B cell (primary cell): ENCODE data around the gene SERINC5. TPM values are rescaled to one million over a fixed set of nuclear protein-coding genes. Genes with fewer than 3 reads are reported as not detected.

Experiments used
- ATAC-seq: fragments of 200-7000 bp; cut with Tn5 transposase; one replicate; pipeline ENCODE4 v1.10.0; 2021; ENCODE audit warnings: low read depth, mild to moderate bottlenecking, moderate number of reproducible peaks, moderate library complexity
- CTCF ChIA-PET: fragments of 350-600 bp; sonication (Branson Sonifier 250); formaldehyde crosslinking; loops from one replicate; lab custom pipeline; 2021; ENCODE audit warnings: antibody characterized with exemption, inconsistent platforms; lab: Charles Lee
- POLR2A ChIA-PET: fragments of 350-600 bp; sonication (Branson Sonifier 250); formaldehyde crosslinking; loops from one replicate; lab custom pipeline; 2021; ENCODE audit warnings: antibody characterized with exemption; lab: Charles Lee
- DNase-seq: peaks from one replicate; pipeline ENCODE4 v3.0.0; 2013
- H2AFZ ChIP-seq: 2 replicates; pipeline ENCODE4 v1.6.1; 2012; ENCODE audit warnings: mild to moderate bottlenecking, low read depth, low read length; ENCODE audit not compliant: insufficient read depth, poor library complexity, severe bottlenecking
- H3K27ac ChIP-seq, 2 donors: 1 replicate in 1 of 2; 2 replicates in 1 of 2; pipeline ENCODE4 v1.5.1; 2012 to 2013; ENCODE audit warnings: low read length in 2 of 2, mild to moderate bottlenecking in 2 of 2, moderate library complexity in 1 of 2
- H3K27me3 ChIP-seq, 4 experiments: fragments of 200-600 bp in 1 of 4; sonication (generic) in 1 of 4; replicated peaks in 1 of 4; 1 replicate in 2 of 4; 2 replicates in 2 of 4; pipeline versions ENCODE4 v1.6.1 to v1.7.0; 2013 to 2016; ENCODE audit warnings: low read length in 3 of 4, mild to moderate bottlenecking in 2 of 4, mixed read lengths in 1 of 4, moderate library complexity in 1 of 4; ENCODE audit not compliant: insufficient read depth in 4 of 4, control insufficient read depth in 3 of 4; ENCODE audit errors: control extremely low read depth in 1 of 4
- H3K36me3 ChIP-seq, 2 experiments: replicated peaks in 1 of 2; 1 replicate in 1 of 2; 2 replicates in 1 of 2; pipeline versions ENCODE4 v1.6.1 to v1.7.1; 2013; ENCODE audit warnings: low read length in 1 of 2; ENCODE audit not compliant: insufficient read depth in 2 of 2, control insufficient read depth in 1 of 2; ENCODE audit errors: control extremely low read depth in 1 of 2, extremely low read depth in 1 of 2
- H3K4me1 ChIP-seq, 2 donors: fragments of 200-600 bp in 1 of 2; sonication (generic) in 1 of 2; 1 replicate in 1 of 2; 2 replicates in 1 of 2; pipeline versions ENCODE4 v1.5.1 to v1.6.1; 2013 to 2017; ENCODE audit warnings: low read length in 2 of 2; ENCODE audit not compliant: control insufficient read depth in 2 of 2, insufficient read depth in 2 of 2
- H3K4me2 ChIP-seq: replicated peaks from 2 replicates; pipeline ENCODE3; 2012; ENCODE audit warnings: mild to moderate bottlenecking, low read depth, low read length; ENCODE audit not compliant: poor library complexity, severe bottlenecking
- H3K4me3 ChIP-seq, 5 experiments: fragments of 200-600 bp in 1 of 5; sonication (generic) in 1 of 5; 1 replicate in 3 of 5; 2 replicates in 2 of 5; pipeline versions ENCODE4 v1.5.1 to v1.7.0; 2011 to 2016; ENCODE audit warnings: low read length in 4 of 5, mild to moderate bottlenecking in 4 of 5, low read depth in 2 of 5, control low read depth in 1 of 5, moderate library complexity in 1 of 5; ENCODE audit not compliant: insufficient read depth in 1 of 5; ENCODE audit errors: control extremely low read depth in 1 of 5, extremely low read depth in 1 of 5
- H3K79me2 ChIP-seq: fragments of 200-600 bp; sonication (generic); one replicate; pipeline ENCODE4 v1.6.0; 2016; ENCODE audit warnings: low read length; ENCODE audit not compliant: control insufficient read depth, insufficient read depth
- H3K9ac ChIP-seq: fragments of 200-600 bp; sonication (generic); 2 replicates; pipeline ENCODE4 v1.6.1; 2017; ENCODE audit warnings: mild to moderate bottlenecking, low read length, moderate library complexity
- H3K9me3 ChIP-seq, 3 donors: one replicate each; pipeline versions ENCODE4 v1.6.1 to v1.7.1; 2013; ENCODE audit warnings: low read length in 2 of 3; ENCODE audit not compliant: control insufficient read depth in 2 of 3, insufficient read depth in 1 of 3; ENCODE audit errors: control extremely low read depth in 1 of 3
- H4K20me1 ChIP-seq: 2 replicates; pipeline ENCODE4 v1.6.0; 2012; ENCODE audit warnings: mild to moderate bottlenecking, low read length; ENCODE audit not compliant: insufficient read depth, control insufficient read depth, poor library complexity, severe bottlenecking
- H3K27ac Mint-ChIP-seq: one replicate; pipeline ENCODE4 v1.8.0; 2021; ENCODE audit warnings: mixed read lengths
- H3K27me3 Mint-ChIP-seq: one replicate; pipeline ENCODE4 v1.8.0; 2021; ENCODE audit warnings: mixed read lengths
- H3K4me1 Mint-ChIP-seq: one replicate; pipeline ENCODE4 v1.8.0; 2021; ENCODE audit warnings: mixed read lengths
- H3K4me3 Mint-ChIP-seq: one replicate; pipeline ENCODE4 v1.8.0; 2021; ENCODE audit warnings: mixed read lengths
- H3K9me3 Mint-ChIP-seq: one replicate; pipeline ENCODE4 v1.8.0; 2022; ENCODE audit warnings: mixed read lengths; ENCODE audit not compliant: insufficient read depth
- CTCF ChIP-seq: fragments of 200-600 bp; IDR thresholded peaks from one replicate; pipeline ENCODE4 v1.8.0; 2022; ENCODE audit warnings: antibody characterized with exemption, mild to moderate bottlenecking
- EZH2 ChIP-seq: IDR thresholded peaks from 2 replicates; pipeline ENCODE4 v1.6.1; 2012; ENCODE audit warnings: borderline replicate concordance, low read depth, mild to moderate bottlenecking, moderate library complexity, low read length; ENCODE audit not compliant: insufficient read depth, poor library complexity, severe bottlenecking
- WGBS: methylation state at CpG from one replicate; pipeline ENCODE4 v1.1.5; 2013; ENCODE audit warnings: missing lambda C conversion rate; ENCODE audit not compliant: insufficient coverage; 5-methylcytosine and 5-hydroxymethylcytosine counted together
- intact Hi-C: fragments of 100-400 bp; cut with micrococcal nuclease; formaldehyde crosslinking; loops from one replicate; pipeline ENCODE4 v1.10.0; 2022
- polyA plus RNA-seq: library from polyadenylated mRNA; depleted of rRNA; stranded (reverse); fragments of >200 nt; gene quantifications from 2 replicates; pipeline ENCODE4 v1.2.3, GENCODE V29; 2012
- total RNA-seq, 2 donors: library from RNA; stranded (reverse); fragments of 120-200 nt in 1 of 2; gene quantifications; 1 replicate in 1 of 2; 2 replicates in 1 of 2; pipeline versions ENCODE4 v1.2.3 to v1.2.4, GENCODE V29; 2013 to 2022

Gene SERINC5
- total and polyA plus RNA-seq, 2 donors (not counting 1 experiment from before 2014, with no cell fraction given): 2.4 to 9.5 TPM

DNA sequence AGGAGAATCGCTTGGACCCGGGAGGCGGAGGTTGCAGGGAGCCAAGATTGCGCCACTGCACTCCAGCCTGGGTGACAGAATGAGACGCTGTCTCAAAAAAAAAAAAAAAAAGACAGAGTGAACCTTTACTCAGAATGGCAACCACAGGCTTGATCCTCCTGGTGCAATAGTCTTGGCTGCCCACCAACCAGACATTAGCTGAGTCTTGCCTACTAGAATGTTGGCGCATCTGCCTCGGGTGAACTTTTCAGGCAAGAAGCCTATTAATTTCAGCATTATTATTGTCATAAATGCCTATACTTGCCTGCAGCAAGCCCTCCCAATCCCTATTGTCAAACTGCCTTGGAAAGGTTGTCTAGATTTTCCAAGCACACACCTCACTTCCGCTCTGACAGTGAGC, 4.2 kb downstream of the SERINC5 start:
- DNase-seq (no peak), ATAC-seq (no peak)
- Mint-ChIP-seq H3K27me3 (no peaks in the 10 kb centered on the region), H3K27ac (no peak overlapping the region), H3K4me1 (peaks cover 39% of the 10 kb centered on the region), H3K9me3 (no peaks in the 10 kb centered on the region), H3K4me3 (no peak overlapping the region)
- Histone ChIP-seq H2AFZ (no peak overlapping the region), H3K27me3 (no peaks in the 10 kb centered on the region), H3K9me3 (no peaks in the 10 kb centered on the region), H3K4me2 (no peak overlapping the region), H3K9ac (no peak overlapping the region), H3K79me2 (peaks cover 62% of the 10 kb centered on the region), H3K27ac (no peak overlapping the region), H4K20me1 (peaks cover 14% of the 10 kb centered on the region), H3K4me3 (no peak overlapping the region), H3K4me1 (peaks cover 9 to 29% of the 10 kb centered on the region in 2 donors), H3K36me3 (no peaks in the 10 kb centered on the region)
- ChIA-PET CTCF (interaction anchor here (0.9 kb wide), 1 partner anchor 169 kb away, joined by 3 read pairs; no protein-coding TSS in a partner anchor), POLR2A (no interaction called here)
- WGBS: 96% methylated on average over 7 of the region's 8 CpGs
- no peak for TF ChIP-seq EZH2
- no peak for TF ChIP-seq CTCF
- intact Hi-C loops: loop anchor here (10.0 kb wide), 2 partner anchors 67 to 1267 kb away; partner anchors contain the start of gene ARSB

- no peaks in the 10 kb centered on the region for H3K27me3 ChIP-seq
- peaks cover 9 to 25% of the 10 kb centered on the region in 2 donors for H3K4me1 ChIP-seq
- intact Hi-C loops: loop anchor here (10.0 kb wide), 2 partner anchors 66 to 1266 kb away; partner anchors contain the start of gene ARSB
- Mint-ChIP-seq H3K27ac (no peak overlapping the region), H3K4me1 (peaks cover 36% of the 10 kb centered on the region), H3K27me3 (no peaks in the 10 kb centered on the region), H3K9me3 (no peaks in the 10 kb centered on the region), H3K4me3 (no peak overlapping the region)
- H3K4me3 ChIP-seq: no peak overlapping the region
- 97% methylated on average over 3 of the region's 7 CpGs for WGBS
- ChIA-PET CTCF (no interaction called here), POLR2A (no interaction called here)
- no peak overlapping the region for H3K27ac ChIP-seq
- H3K4me2 ChIP-seq: no peak overlapping the region
- no peak overlapping the region for H2AFZ ChIP-seq
- ATAC-seq (no peak), DNase-seq (no peak)
- H4K20me1 ChIP-seq: peaks cover 14% of the 10 kb centered on the region
- H3K79me2 ChIP-seq: peaks cover 62% of the 10 kb centered on the region
- no peak overlapping the region for H3K9ac ChIP-seq
- TF ChIP-seq EZH2: no peak
- TF ChIP-seq CTCF: no peak
- no peaks in the 10 kb centered on the region for H3K9me3 ChIP-seq
- no peaks in the 10 kb centered on the region for H3K36me3 ChIP-seq
These were observed 5.0 kb downstream of the SERINC5 start for GRCh38 chr5:80250801-80251200.
